Activated T-cell treated with anti-CD3 and anti-CD28 coated beads, Interleukin-2, amount 50 U/mL, for 24 hours (primary cell): Measurements from ENCODE around the gene SLC15A1.

Experiments
- DNase-seq: peaks from one replicate; pipeline ENCODE4 v3.0.0-alpha.2; 2020
- H3K27ac Mint-ChIP-seq: 2 replicates; pipeline ENCODE4 v1.8.0; 2020; ENCODE audit warnings: mild to moderate bottlenecking, mixed read lengths
- H3K27me3 Mint-ChIP-seq: 2 replicates; pipeline ENCODE4 v1.8.0; 2020; ENCODE audit warnings: mixed read lengths
- H3K36me3 Mint-ChIP-seq: 2 replicates; pipeline ENCODE4 v1.8.0; 2020; ENCODE audit warnings: low read depth, mixed read lengths
- H3K4me1 Mint-ChIP-seq: 2 replicates; pipeline ENCODE4 v1.8.0; 2020; ENCODE audit warnings: low read depth, mixed read lengths
- H3K4me3 Mint-ChIP-seq: 2 replicates; pipeline ENCODE4 v1.8.0; 2020; ENCODE audit warnings: mild to moderate bottlenecking, moderate library complexity, mixed read lengths
- H3K9me3 Mint-ChIP-seq: 2 replicates; pipeline ENCODE4 v1.8.0; 2020; ENCODE audit warnings: mixed read lengths

The SLC15A1 gene

GRCh38 chr13:98751367-98751782, 1.1 kb downstream of the SLC15A1 start:
- Mint-ChIP-seq H3K9me3 (peaks cover 6% of the 10 kb centered on the region), H3K27me3 (peaks cover 69% of the 10 kb centered on the region), H3K27ac (no peak overlapping the region), H3K4me1 (peaks cover 2% of the 10 kb centered on the region), H3K36me3 (no peaks in the 10 kb centered on the region), H3K4me3 (no peak overlapping the region)
- no peak for DNase-seq

DNA sequence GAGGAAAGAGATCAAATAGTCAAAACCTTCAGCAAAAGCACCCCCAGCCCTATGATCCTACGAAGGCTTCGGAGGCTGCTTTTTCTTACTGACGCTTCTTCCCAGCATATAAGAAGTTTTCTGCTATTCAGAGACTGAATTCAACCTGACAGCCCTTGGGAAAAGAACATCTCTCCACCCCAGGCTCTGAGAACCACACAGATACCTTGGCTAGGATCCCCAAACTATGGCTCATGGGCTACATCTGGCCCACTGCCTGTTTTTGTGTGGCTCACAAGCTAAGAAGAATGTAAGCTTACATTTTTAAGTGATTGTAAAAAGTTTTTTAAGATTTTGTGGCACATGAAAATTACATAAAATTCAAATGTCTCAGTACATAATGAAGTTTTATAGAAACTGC, 3.0 kb downstream of the SLC15A1 start:
- no peak for DNase-seq
- Mint-ChIP-seq H3K36me3 (no peaks in the 10 kb centered on the region), H3K27me3 (peaks cover 53% of the 10 kb centered on the region), H3K4me3 (no peak overlapping the region), H3K9me3 (peaks cover 5% of the 10 kb centered on the region), H3K27ac (no peak overlapping the region), H3K4me1 (peaks cover 2% of the 10 kb centered on the region)

GRCh38 chr13:98746968-98747367, 5.5 kb downstream of the SLC15A1 start:
- DNase-seq, result no peak
- H3K4me1 Mint-ChIP-seq, result peaks cover 1% of the 10 kb centered on the region
- H3K27me3 Mint-ChIP-seq, result peaks cover 36% of the 10 kb centered on the region

GRCh38 chr13:98743377-98743776, 9.1 kb downstream of the SLC15A1 start:
- Mint-ChIP-seq H3K4me1 (no peaks in the 10 kb centered on the region), H3K27me3 (peaks cover 5% of the 10 kb centered on the region), H3K36me3 (no peaks in the 10 kb centered on the region), H3K4me3 (no peak overlapping the region), H3K9me3 (peaks cover 3% of the 10 kb centered on the region), H3K27ac (no peak overlapping the region)
- no peak for DNase-seq

More at GRCh38 chr13:98746968-98747367, 5.5 kb downstream of the SLC15A1 start:
- no peak overlapping the region for H3K4me3 Mint-ChIP-seq
- H3K27ac Mint-ChIP-seq, result no peak overlapping the region
- H3K9me3 Mint-ChIP-seq, result no peaks in the 10 kb centered on the region
- H3K36me3 Mint-ChIP-seq, result no peaks in the 10 kb centered on the region

GRCh38 chr13:98742961-98743360, 9.5 kb downstream of the SLC15A1 start:
- H3K4me3 Mint-ChIP-seq, result no peak overlapping the region
- no peak overlapping the region for H3K27ac Mint-ChIP-seq
- H3K36me3 Mint-ChIP-seq, result no peaks in the 10 kb centered on the region
- peaks cover 4% of the 10 kb centered on the region for H3K9me3 Mint-ChIP-seq
- peaks cover 2% of the 10 kb centered on the region for H3K27me3 Mint-ChIP-seq
- no peak for DNase-seq
- no peaks in the 10 kb centered on the region for H3K4me1 Mint-ChIP-seq

DNA sequence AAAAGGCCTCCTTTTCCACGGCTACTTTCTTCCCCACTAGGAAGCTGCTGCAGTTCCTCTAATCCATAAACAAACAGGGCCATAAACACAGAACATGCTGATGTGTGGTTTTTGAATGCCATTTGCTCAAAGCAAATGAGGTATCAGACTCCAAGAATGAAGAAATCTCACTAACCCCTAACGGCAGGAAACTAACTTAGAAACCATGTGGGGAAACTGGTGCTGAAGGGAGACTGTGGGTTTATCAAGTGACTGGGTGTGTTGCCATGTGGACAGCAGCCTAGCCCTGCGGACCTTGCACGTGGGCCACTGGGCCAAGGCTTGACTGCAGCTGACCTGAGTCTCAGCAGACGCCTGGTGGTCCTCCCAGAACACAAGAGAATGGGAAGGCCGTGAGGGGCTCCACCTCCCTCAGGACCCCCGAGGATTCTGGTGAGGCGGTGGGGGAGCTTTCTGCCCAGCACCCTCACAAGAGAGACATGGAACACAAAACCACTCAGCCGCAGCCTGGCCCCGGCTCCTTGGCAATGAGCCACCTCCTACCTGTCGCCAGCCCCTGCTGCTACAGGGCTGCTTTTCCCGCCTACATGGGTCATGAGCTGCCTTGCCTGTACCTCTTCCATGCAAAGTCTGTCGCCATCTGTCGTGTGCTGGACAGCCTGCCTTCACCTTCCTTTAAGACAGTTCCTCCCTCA, 10.6 kb downstream of the SLC15A1 start:
- H3K27ac Mint-ChIP-seq, result peak overlapping the region; percentile 23
- no peaks in the 10 kb centered on the region for H3K36me3 Mint-ChIP-seq
- peaks cover 5% of the 10 kb centered on the region for H3K9me3 Mint-ChIP-seq
- H3K27me3 Mint-ChIP-seq, result peaks cover 2% of the 10 kb centered on the region
- H3K4me1 Mint-ChIP-seq, result no peaks in the 10 kb centered on the region
- no peak for DNase-seq
- no peak overlapping the region for H3K4me3 Mint-ChIP-seq

- Mint-ChIP-seq H3K4me1 (no peaks in the 10 kb centered on the region), H3K4me3 (no peak overlapping the region), H3K36me3 (no peaks in the 10 kb centered on the region), H3K9me3 (peaks cover 5% of the 10 kb centered on the region), H3K27ac (no peak overlapping the region), H3K27me3 (peaks cover 2% of the 10 kb centered on the region)
- DNase-seq, result no peak
Observed at GRCh38 chr13:98740131-98740530, 12.3 kb downstream of the SLC15A1 start.

DNA sequence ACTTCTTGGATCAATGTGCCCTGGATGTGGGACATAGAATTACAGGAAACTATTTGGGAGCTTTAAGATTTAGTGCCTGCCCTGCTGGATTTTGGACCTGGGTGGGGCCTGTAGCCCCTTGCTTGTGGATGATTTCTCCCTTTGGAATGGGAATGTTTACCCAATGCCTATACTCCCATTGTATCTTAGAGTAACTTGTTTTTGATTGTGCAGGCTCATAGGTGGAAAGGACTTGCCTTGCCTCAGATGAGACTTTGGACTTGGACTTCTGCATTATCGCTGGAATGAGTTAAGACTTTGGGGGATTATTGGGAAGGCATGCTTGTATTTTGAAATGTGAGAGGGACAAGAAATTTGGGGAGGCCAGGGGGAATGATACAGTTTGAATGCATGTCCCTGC, 13.5 kb downstream of the SLC15A1 start:
- Mint-ChIP-seq H3K36me3 (no peaks in the 10 kb centered on the region), H3K4me1 (no peaks in the 10 kb centered on the region), H3K4me3 (no peak overlapping the region), H3K27me3 (peaks cover 7% of the 10 kb centered on the region), H3K9me3 (peaks cover 5% of the 10 kb centered on the region), H3K27ac (no peak overlapping the region)
- no peak for DNase-seq

- Mint-ChIP-seq H3K9me3 (peaks cover 5% of the 10 kb centered on the region), H3K4me1 (no peaks in the 10 kb centered on the region), H3K36me3 (no peaks in the 10 kb centered on the region), H3K4me3 (no peak overlapping the region), H3K27me3 (peaks cover 5% of the 10 kb centered on the region), H3K27ac (no peak overlapping the region)
- no peak for DNase-seq
Observed at GRCh38 chr13:98738213-98738612, 14.3 kb downstream of the SLC15A1 start.

GRCh38 chr13:98731925-98732324, 20.5 kb downstream of the SLC15A1 start:
- Mint-ChIP-seq H3K4me3 (no peak overlapping the region), H3K36me3 (no peaks in the 10 kb centered on the region), H3K4me1 (peaks cover 6% of the 10 kb centered on the region), H3K27ac (no peak overlapping the region), H3K27me3 (peaks cover 5% of the 10 kb centered on the region), H3K9me3 (peaks cover 2% of the 10 kb centered on the region)
- DNase-seq, result no peak

DNA sequence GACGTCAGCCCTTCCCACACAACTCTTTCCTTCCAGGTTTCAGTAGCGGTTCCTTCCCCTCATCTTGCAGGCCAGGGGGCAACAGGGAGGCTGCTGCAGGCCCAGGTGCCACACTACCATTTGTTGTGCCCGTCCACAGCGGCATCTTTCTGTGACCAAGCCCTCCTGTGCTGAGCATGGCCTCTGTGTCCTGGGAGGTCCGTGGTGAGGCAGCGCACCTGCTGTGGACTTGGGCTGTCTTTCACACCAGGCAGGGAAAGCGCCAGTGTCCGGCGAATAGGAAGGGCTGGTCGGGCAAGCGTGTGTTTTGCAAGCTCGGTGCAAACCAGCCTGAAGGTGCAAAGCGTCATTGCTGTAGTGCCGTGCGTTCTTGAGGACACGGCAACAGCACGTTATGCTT, 21.4 kb downstream of the SLC15A1 start:
- no peak for DNase-seq
- Mint-ChIP-seq H3K9me3 (peaks cover 2% of the 10 kb centered on the region), H3K27ac (no peak overlapping the region), H3K4me3 (no peak overlapping the region), H3K36me3 (no peaks in the 10 kb centered on the region), H3K27me3 (peaks cover 5% of the 10 kb centered on the region), H3K4me1 (peaks cover 6% of the 10 kb centered on the region)

DNA sequence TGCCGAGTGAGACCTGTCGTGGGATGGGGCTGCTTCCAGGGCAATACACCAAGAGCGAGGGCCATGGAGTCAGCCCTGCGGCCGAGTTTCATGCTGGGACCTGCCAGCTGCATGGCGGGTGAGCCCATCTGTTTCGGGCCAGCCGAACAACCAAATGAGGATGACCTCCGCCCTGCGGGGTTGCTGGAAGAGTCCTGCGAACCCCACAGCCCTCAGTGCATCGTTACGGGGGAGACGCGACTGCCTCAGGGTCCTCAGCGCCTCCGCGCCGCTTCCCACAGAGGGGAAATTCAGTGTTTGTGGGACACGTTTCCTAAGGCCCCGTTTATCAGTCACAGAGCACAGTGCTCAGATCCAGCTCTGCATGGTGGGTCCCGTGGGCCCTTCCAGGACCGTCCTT, 22.0 kb downstream of the SLC15A1 start:
- Mint-ChIP-seq H3K36me3 (no peaks in the 10 kb centered on the region), H3K4me1 (peaks cover 6% of the 10 kb centered on the region), H3K27me3 (peaks cover 5% of the 10 kb centered on the region), H3K9me3 (peaks cover 2% of the 10 kb centered on the region), H3K4me3 (no peak overlapping the region), H3K27ac (no peak overlapping the region)
- DNase-seq, result no peak

DNA sequence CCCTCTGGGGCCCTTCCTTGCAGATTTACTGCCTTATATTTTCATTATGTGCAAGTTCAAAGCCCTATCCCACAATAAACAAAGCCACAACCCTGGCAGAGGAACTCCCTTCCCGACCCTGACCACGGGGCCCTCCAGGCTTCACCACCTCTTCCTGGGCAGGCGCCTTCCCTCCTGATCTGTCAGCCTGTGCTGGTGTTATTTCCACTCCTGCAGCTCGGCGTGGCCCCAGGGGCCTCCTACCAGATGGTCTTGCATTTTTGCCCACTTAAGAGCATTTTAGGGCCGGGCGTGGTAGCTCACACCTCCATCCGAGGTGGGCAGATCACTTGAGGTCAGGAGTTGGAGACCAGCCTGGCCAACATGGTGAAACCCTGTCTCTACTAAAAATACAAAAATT, 22.8 kb downstream of the SLC15A1 start:
- no peak overlapping the region for H3K27ac Mint-ChIP-seq
- peaks cover 2% of the 10 kb centered on the region for H3K9me3 Mint-ChIP-seq
- H3K4me3 Mint-ChIP-seq, result no peak overlapping the region
- H3K36me3 Mint-ChIP-seq, result no peaks in the 10 kb centered on the region
- H3K4me1 Mint-ChIP-seq, result peaks cover 6% of the 10 kb centered on the region
- H3K27me3 Mint-ChIP-seq, result peaks cover 5% of the 10 kb centered on the region
- no peak for DNase-seq

DNA sequence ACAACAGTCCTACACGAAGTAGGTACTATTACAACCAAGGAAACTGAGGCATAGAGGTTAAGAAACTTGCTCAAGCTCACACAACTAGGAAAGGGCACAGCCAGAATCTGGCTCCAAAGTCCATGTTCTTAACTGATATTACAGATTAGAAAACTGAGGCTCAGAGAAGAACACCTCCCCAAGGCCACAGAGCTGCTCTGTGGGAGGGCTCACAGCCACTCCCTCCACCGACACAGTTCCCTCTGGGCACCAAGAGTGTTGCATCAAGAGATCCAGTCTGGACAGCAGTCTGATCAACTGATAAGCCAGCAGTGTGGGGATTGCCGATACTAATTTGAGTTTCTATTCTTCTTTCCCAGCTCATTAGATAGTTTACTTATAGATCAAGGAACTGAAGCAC, 29.5 kb downstream of the SLC15A1 start:
- Mint-ChIP-seq H3K4me3 (no peak overlapping the region), H3K27me3 (no peaks in the 10 kb centered on the region), H3K36me3 (no peaks in the 10 kb centered on the region), H3K4me1 (no peaks in the 10 kb centered on the region), H3K9me3 (no peaks in the 10 kb centered on the region), H3K27ac (no peak overlapping the region)
- no peak for DNase-seq

- H3K36me3 Mint-ChIP-seq, result no peaks in the 10 kb centered on the region
- no peaks in the 10 kb centered on the region for H3K9me3 Mint-ChIP-seq
- no peak for DNase-seq
- H3K4me3 Mint-ChIP-seq, result no peak overlapping the region
- H3K27ac Mint-ChIP-seq, result no peak overlapping the region
- no peaks in the 10 kb centered on the region for H3K27me3 Mint-ChIP-seq
- no peaks in the 10 kb centered on the region for H3K4me1 Mint-ChIP-seq
Observed at GRCh38 chr13:98721825-98722510, 30.5 kb downstream of the SLC15A1 start.
